ENCODE measurements around the gene MRPL12. TPM values are rescaled to one million over a fixed set of nuclear protein-coding genes. Genes with fewer than 3 reads are reported as not detected.

The MRPL12 gene
- total RNA-seq, 1 donor from 2014 or later = 157 TPM

DNA sequence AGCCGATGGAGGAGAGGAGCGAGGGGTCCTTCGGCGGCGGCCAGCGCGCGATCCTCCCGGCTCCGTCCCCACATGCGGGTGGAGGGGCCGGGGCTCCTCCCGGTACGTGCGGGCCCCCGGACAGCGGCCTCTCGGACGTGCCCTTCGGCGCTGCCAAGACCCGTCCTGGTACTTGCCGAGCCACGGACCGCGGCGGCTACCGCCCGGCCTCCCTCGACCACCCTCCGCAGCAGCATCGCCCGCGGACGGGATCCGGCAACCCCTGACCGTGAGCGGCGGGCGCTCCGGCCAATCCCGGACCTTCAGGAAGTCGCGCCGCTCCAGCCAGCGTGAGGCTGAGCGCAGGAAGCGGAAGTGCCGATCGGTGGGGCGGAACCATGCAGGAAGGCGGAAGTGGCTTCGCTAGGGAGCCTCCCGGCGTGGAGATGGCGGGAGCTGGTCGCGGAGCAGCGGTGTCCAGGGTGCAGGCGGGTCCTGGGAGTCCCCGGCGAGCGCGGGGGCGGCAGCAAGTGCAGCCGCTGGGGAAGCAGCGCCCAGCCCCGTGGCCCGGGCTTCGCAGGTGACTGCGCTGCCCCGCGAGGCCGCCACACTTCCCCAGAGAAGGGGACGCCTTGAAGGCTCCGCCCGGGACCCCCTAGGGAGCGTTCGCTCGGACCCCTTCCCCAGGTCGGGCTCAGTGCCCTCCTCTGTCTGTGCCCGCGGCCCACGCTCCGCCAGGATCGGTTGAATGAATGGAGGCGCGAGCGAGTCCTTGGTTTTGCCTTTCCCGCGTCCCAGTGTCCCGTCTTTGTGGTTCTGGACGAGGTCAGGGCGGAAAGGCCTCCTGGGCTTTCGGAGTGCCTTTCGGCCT, 36.6 kb upstream of the MRPL12 start, which contains the start of the genes CCDC137 and OXLD1:
TSS of gene CCDC137 (plus strand) at position 396 of the 850 bp plus-strand sequence. CDS start at position 426, 30 bp downstream.
TSS of gene OXLD1 (minus strand) at position 264 of the 850 bp plus-strand sequence. CDS start at position 236, 28 bp downstream.
- peak; percentile 98 for DNase-seq
- TF ChIP-seq CTCF (IDR thresholded peaks at IDR 0.05; ENCODE audit: borderline replicate concordance) = no peak
- H3K4me3 ChIP-seq = peak within 1 kb of the TSS; percentile 95
- peaks cover 34% of the 10 kb centered on the region for H3K4me1 ChIP-seq
- no peaks in the 10 kb centered on the region for H3K27me3 ChIP-seq (ENCODE audit: low read depth)
- H3K36me3 ChIP-seq = peaks cover 35% of the 10 kb centered on the region
- H3K9me3 ChIP-seq (replicated peaks) = no peaks in the 10 kb centered on the region
- intact Hi-C loops (cut with micrococcal nuclease) = no loop called here
- H3K27ac ChIP-seq (replicated peaks) = peak within 1 kb of the TSS; percentile 90

GRCh38 chr17:81667754-81668153, 35.4 kb upstream of the MRPL12 start:
- Histone ChIP-seq H3K36me3 (peaks cover 47% of the 10 kb centered on the region), H3K4me1 (peaks cover 34% of the 10 kb centered on the region), H3K27ac (replicated peaks) (no peak overlapping the region), H3K4me3 (peak overlapping the region; percentile 95), H3K27me3 (ENCODE audit: low read depth) (no peaks in the 10 kb centered on the region), H3K9me3 (replicated peaks) (no peaks in the 10 kb centered on the region)
- no peak for TF ChIP-seq CTCF (IDR thresholded peaks at IDR 0.05; ENCODE audit: borderline replicate concordance)
- intact Hi-C loops (cut with micrococcal nuclease) = no loop called here
- no peak for DNase-seq

DNA sequence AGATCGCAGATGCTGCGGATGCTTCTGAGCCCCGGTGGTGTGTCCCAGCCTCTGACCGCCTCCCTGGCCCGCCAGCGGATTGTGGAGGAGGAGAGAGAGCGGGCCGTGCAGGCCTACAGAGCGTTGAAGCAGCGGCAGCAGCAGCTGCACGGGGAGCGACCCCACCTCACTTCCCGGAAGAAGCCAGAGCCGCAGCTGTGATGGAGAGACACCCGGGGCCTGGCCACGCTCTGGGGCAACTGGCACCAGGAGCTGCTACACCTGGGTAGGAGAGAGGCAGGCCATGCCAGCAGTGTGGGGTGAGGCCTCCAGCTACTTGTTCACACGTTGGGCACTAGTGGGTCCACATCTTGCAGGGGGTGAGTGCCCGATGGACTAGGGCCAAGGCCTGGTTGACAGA, 30.7 kb upstream of the MRPL12 start:
- Histone ChIP-seq H3K27ac (replicated peaks) (no peak overlapping the region), H3K9me3 (replicated peaks) (no peaks in the 10 kb centered on the region), H3K4me3 (no peak overlapping the region), H3K36me3 (peaks cover 55% of the 10 kb centered on the region), H3K4me1 (peaks cover 10% of the 10 kb centered on the region), H3K27me3 (ENCODE audit: low read depth) (no peaks in the 10 kb centered on the region)
- no peak for TF ChIP-seq CTCF (IDR thresholded peaks at IDR 0.05; ENCODE audit: borderline replicate concordance)
- intact Hi-C loops (cut with micrococcal nuclease) = no loop called here
- no peak for DNase-seq

- no peak overlapping the region for H3K27ac ChIP-seq (replicated peaks)
- H3K36me3 ChIP-seq = peaks cover 55% of the 10 kb centered on the region
- no peaks in the 10 kb centered on the region for H3K9me3 ChIP-seq (replicated peaks)
- no peaks in the 10 kb centered on the region for H3K27me3 ChIP-seq (ENCODE audit: low read depth)
- H3K4me1 ChIP-seq = peaks cover 5% of the 10 kb centered on the region
- intact Hi-C loops (cut with micrococcal nuclease) = no loop called here
- H3K4me3 ChIP-seq = no peak overlapping the region
- DNase-seq = no peak
- no peak for TF ChIP-seq CTCF (IDR thresholded peaks at IDR 0.05; ENCODE audit: borderline replicate concordance)
These were observed 30.2 kb upstream of the MRPL12 start for GRCh38 chr17:81672954-81673353.

DNA sequence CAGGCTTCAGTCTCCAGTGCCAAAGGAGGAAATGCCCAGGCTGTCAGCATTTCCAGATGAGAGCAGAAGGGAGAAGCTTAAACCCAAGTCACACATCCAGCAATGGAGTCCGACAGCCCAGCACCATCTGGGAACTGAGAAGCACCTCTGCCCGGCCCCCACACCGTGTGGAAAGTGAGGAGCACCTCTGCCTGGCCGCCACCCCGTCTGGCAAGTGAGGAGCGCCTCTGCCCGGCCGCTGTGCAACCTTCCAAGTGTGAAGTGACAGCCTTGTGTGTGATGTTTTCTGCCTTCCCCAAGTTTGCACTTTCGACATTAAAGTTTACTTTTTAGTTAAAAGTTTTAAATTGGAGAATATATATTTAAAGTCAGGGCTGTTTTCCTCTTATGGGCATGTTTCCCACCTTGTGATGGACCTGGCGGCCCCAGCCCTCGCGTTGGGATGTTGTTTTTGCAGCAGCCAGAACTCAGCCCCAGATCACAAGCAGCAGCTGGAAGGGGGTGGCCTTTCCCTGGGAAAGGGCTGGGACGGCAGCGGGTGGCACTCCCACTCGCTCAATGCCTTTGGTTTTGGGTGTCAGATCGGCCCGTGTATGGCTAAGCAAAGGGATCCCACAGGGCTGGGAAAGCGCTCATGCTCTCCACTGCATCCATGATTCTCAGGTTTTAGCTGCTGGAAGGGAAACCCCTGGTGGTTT, 29.5 kb upstream of the MRPL12 start:
- TF ChIP-seq CTCF (IDR thresholded peaks at IDR 0.05; ENCODE audit: borderline replicate concordance) = no peak
- no peaks in the 10 kb centered on the region for H3K27me3 ChIP-seq (ENCODE audit: low read depth)
- H3K4me3 ChIP-seq = no peak overlapping the region
- H3K27ac ChIP-seq (replicated peaks) = no peak overlapping the region
- DNase-seq = no peak
- intact Hi-C loops (cut with micrococcal nuclease) = no loop called here
- H3K9me3 ChIP-seq (replicated peaks) = no peaks in the 10 kb centered on the region
- peaks cover 51% of the 10 kb centered on the region for H3K36me3 ChIP-seq
- no peaks in the 10 kb centered on the region for H3K4me1 ChIP-seq
